Esophagus squamous epithelium (tissue), 4 donors: ENCODE data around the gene CDK5RAP2.
"Not testable (repeated sequence)": the region's sequence is repeated elsewhere in the genome, so short reads cannot be mapped to it uniquely, and the experiment has no call there.

Source experiments
- CTCF ChIP-seq, 6 experiments: fragments of 450-650 bp in 4 of 6; fragments of 200-600 bp in 2 of 6; sonication (generic) in 2 of 6; IDR thresholded peaks; one replicate each; pipeline ENCODE4 v1.5.1; 2016 to 2019; ENCODE audit warnings: antibody characterized with exemption in 6 of 6, mild to moderate bottlenecking in 4 of 6, moderate library complexity in 4 of 6
- POLR2A ChIP-seq, 4 donors: fragments of 450-650 bp; IDR thresholded peaks; one replicate each; pipeline ENCODE4 v1.6.1; 2017; ENCODE audit warnings: antibody characterized with exemption in 4 of 4, mild to moderate bottlenecking in 4 of 4, moderate library complexity in 3 of 4

- TF ChIP-seq CTCF, POLR2A (IDR thresholded peaks at IDR 0.05): not testable (repeated sequence)
Measured at GRCh38 chr9:120515481-120515880, 64.5 kb downstream of the CDK5RAP2 start.
